HG03064 (cell line): Measurements from ENCODE around the gene ENTPD6.

ENCODE experiments used
- ATAC-seq: cut with Tn5 transposase; IDR thresholded peaks from one replicate; pipeline ENCODE4 v1.9.1; 2021; ENCODE audit warnings: low read depth; ENCODE audit not compliant: unreplicated experiment

ENTPD6 gene

GRCh38 chr20:25207149-25207959, 11.8 kb downstream of the ENTPD6 start:
- no peak for ATAC-seq

GRCh38 chr20:25207960-25208534, 12.5 kb downstream of the ENTPD6 start:
- no peak for ATAC-seq

- no peak for ATAC-seq
Measured at GRCh38 chr20:25209400-25209799, 13.9 kb downstream of the ENTPD6 start.

GRCh38 chr20:25209911-25210310, 14.4 kb downstream of the ENTPD6 start:
- no peak for ATAC-seq

- ATAC-seq: no peak
Measured at GRCh38 chr20:25211273-25211672, 15.8 kb downstream of the ENTPD6 start.

GRCh38 chr20:25212242-25212641, 16.7 kb downstream of the ENTPD6 start:
- no peak for ATAC-seq

GRCh38 chr20:25213566-25214425, 18.3 kb downstream of the ENTPD6 start:
- ATAC-seq: no peak

- ATAC-seq: no peak
Measured at GRCh38 chr20:25214426-25214790, 18.9 kb downstream of the ENTPD6 start.

GRCh38 chr20:25214819-25215218, 19.3 kb downstream of the ENTPD6 start:
- ATAC-seq: no peak

- no peak for ATAC-seq
Measured at GRCh38 chr20:25215521-25215920, 20.0 kb downstream of the ENTPD6 start.

- ATAC-seq: no peak
Measured at GRCh38 chr20:25216199-25216945, 20.9 kb downstream of the ENTPD6 start.

- no peak for ATAC-seq
Measured at GRCh38 chr20:25217161-25218108, 21.9 kb downstream of the ENTPD6 start.

- ATAC-seq: no peak
Measured at GRCh38 chr20:25218109-25218486, 22.6 kb downstream of the ENTPD6 start.

GRCh38 chr20:25218492-25218891, 23.0 kb downstream of the ENTPD6 start:
- ATAC-seq: no peak

GRCh38 chr20:25219365-25219764, 23.9 kb downstream of the ENTPD6 start:
- ATAC-seq: no peak

- ATAC-seq: no peak
Measured at GRCh38 chr20:25220021-25220730, 24.7 kb downstream of the ENTPD6 start.

GRCh38 chr20:25220810-25221591, 25.5 kb downstream of the ENTPD6 start:
- ATAC-seq: no peak
